ENCODE measurements around the gene SNAP47. TPM values are rescaled to one million over a fixed set of nuclear protein-coding genes. Genes with fewer than 3 reads are reported as not detected.

Gene SNAP47
- total RNA-seq, 1 donor from 2014 or later = 45.9 TPM

DNA sequence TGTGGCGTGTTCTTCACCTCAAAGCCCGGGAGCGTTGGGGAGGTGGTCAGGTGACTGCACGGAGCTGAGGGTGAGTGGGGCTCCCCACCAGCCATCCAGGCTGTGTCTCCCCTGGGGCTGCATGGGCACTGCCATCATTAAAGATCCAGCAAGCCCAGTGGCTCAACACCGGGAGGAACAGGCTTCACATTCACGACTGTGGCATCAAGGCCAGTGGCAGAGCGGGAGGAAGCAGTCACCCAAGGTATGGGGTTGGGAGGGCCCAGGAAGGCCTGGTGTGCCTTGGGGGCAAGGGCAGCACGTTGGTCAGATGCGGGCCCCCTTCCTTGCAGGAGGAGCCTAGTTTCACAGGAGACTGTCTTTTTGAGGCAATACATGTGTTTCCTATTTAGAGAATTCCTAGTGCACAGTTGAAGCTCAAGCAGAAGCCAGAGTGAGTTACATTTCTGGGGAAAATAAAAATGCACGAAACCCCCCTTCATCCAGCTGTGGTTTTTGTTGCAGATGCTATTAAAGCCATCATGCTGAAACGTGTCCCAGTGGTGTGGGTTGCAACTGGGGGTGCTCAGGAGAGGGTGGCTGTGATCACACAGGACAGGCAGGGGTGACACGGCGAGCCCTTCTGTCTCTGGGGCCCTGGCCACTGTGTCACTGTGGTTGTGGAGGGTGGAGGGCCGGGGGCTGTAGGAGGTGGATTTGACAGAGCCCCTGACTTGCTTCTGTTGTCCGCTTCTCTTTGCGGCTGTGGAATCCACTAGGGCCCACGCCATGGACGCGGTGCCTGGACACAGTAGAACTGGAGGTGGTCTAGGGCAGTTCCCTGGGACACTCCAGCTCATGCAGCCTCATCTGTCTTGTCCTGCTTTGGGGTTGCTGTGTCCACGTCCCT lies 34.1 kb downstream of the SNAP47 start:
- Histone ChIP-seq H3K36me3 (peaks cover 61% of the 10 kb centered on the region), H3K4me3 (no peak overlapping the region), H3K4me1 (peaks cover 11% of the 10 kb centered on the region), H3K27ac (replicated peaks) (no peak overlapping the region), H3K9me3 (replicated peaks) (no peaks in the 10 kb centered on the region), H3K27me3 (ENCODE audit: low read depth) (no peaks in the 10 kb centered on the region)
- intact Hi-C loops (cut with micrococcal nuclease) = no loop called here
- TF ChIP-seq, protein P1, sequence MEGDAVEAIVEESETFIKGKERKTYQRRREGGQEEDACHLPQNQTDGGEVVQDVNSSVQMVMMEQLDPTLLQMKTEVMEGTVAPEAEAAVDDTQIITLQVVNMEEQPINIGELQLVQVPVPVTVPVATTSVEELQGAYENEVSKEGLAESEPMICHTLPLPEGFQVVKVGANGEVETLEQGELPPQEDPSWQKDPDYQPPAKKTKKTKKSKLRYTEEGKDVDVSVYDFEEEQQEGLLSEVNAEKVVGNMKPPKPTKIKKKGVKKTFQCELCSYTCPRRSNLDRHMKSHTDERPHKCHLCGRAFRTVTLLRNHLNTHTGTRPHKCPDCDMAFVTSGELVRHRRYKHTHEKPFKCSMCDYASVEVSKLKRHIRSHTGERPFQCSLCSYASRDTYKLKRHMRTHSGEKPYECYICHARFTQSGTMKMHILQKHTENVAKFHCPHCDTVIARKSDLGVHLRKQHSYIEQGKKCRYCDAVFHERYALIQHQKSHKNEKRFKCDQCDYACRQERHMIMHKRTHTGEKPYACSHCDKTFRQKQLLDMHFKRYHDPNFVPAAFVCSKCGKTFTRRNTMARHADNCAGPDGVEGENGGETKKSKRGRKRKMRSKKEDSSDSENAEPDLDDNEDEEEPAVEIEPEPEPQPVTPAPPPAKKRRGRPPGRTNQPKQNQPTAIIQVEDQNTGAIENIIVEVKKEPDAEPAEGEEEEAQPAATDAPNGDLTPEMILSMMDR (IDR thresholded peaks at IDR 0.05; ENCODE audit: borderline replicate concordance) = no peak
- DNase-seq = no peak

DNA sequence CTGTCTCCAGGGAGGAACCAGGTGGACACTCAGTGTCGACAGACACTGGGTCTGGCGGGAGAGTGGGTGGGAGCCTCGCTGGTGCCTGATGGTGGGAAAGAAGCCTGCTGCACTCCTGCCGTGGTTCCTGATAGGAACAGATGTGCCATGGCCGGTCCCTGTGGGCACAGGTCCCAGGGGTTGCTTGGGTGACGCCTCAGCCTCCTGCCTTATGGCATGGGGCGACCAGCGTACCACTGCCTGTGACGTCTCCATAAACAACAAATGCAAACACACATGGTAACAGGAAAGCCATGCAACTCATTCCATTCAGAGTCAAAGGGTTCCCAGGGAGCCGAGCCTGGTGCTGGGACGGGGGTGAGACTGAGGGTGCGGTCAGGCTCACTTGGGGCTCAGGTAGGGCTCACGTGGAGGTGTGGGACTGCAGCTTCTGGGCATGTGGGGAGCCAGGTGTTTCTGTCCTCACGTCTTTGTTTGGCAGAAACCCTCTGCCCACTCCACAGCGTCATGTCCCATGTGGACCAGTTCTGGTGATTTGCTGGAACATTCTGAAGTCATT lies 34.8 kb downstream of the SNAP47 start:
- Histone ChIP-seq H3K9me3 (replicated peaks) (no peaks in the 10 kb centered on the region), H3K4me1 (peaks cover 11% of the 10 kb centered on the region), H3K4me3 (no peak overlapping the region), H3K27me3 (ENCODE audit: low read depth) (no peaks in the 10 kb centered on the region), H3K27ac (replicated peaks) (no peak overlapping the region), H3K36me3 (peaks cover 58% of the 10 kb centered on the region)
- TF ChIP-seq, protein P1 (IDR thresholded peaks at IDR 0.05; ENCODE audit: borderline replicate concordance) = no peak
- no peak for DNase-seq
- intact Hi-C loops (cut with micrococcal nuclease) = no loop called here

DNA sequence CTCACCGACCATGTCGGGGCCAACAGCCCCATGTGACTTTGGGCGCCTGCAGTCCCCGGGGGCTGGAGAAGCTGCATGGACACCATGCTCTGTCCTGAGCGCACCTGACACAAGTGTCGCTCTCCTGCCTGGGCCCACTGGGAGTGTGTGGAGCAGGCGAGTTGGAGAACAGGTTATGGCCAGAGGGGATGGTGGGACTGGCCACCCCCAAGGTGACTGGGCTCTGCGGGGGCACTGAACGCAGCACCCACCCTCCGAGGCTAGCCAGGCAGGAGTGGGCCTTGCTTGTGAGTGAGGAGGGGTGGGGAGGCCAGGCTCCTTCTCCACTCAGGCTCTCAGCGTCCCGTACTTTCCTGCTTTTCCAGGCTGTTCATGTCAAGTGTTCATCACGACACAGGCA lies 35.6 kb downstream of the SNAP47 start:
- Histone ChIP-seq H3K36me3 (peaks cover 60% of the 10 kb centered on the region), H3K4me1 (peaks cover 11% of the 10 kb centered on the region), H3K27ac (replicated peaks) (no peak overlapping the region), H3K4me3 (no peak overlapping the region), H3K27me3 (ENCODE audit: low read depth) (no peaks in the 10 kb centered on the region), H3K9me3 (replicated peaks) (no peaks in the 10 kb centered on the region)
- no peak for DNase-seq
- TF ChIP-seq, protein P1 (IDR thresholded peaks at IDR 0.05; ENCODE audit: borderline replicate concordance) = no peak
- intact Hi-C loops (cut with micrococcal nuclease) = no loop called here

DNA sequence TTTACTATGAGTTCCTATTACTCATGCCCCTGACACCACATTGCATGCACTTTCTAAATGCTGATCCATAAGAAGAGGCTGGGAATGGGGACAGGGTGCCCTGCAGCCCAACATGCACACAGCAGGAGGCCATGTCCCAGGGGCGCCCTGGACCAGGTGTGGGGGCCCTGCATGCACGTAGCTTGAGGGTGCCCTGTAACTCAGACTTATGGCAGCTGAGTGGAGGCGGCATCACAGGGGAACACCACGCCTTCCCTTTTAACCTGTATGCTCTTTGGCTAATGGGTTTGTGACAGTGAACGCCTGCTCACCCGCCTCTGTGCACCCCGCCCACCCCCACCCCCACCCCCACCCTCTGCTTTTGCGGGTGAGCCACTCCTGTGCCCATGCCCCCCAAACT lies 36.1 kb downstream of the SNAP47 start:
- DNase-seq = no peak
- no peak overlapping the region for H3K27ac ChIP-seq (replicated peaks)
- peaks cover 11% of the 10 kb centered on the region for H3K4me1 ChIP-seq
- intact Hi-C loops (cut with micrococcal nuclease) = no loop called here
- no peaks in the 10 kb centered on the region for H3K9me3 ChIP-seq (replicated peaks)
- TF ChIP-seq, protein P1 (IDR thresholded peaks at IDR 0.05; ENCODE audit: borderline replicate concordance) = no peak
- H3K27me3 ChIP-seq (ENCODE audit: low read depth) = no peaks in the 10 kb centered on the region
- H3K36me3 ChIP-seq = peaks cover 60% of the 10 kb centered on the region
- no peak overlapping the region for H3K4me3 ChIP-seq

DNA sequence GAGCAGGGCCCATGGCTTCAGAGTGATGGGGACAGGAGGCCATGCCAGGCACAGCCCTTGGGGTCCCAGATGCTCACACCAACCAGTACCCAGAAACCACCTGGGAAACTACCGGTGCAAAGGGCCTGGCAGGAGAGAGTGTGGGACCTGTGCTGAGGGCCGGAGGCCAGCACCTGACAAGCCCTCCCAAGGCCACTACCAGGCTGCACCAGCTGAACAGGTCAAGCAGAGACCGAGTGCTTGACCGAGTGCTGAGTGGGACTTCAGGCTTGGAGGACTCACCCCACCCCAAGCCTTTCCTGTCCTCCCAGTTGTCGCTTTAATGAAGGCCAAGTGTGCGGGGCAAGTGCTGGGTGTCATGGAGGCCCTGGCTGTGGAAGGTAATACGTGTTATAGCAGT lies 36.5 kb downstream of the SNAP47 start:
- H3K4me1 ChIP-seq = peaks cover 8% of the 10 kb centered on the region
- H3K4me3 ChIP-seq = no peak overlapping the region
- intact Hi-C loops (cut with micrococcal nuclease) = no loop called here
- no peaks in the 10 kb centered on the region for H3K9me3 ChIP-seq (replicated peaks)
- H3K27ac ChIP-seq (replicated peaks) = no peak overlapping the region
- DNase-seq = no peak
- peaks cover 61% of the 10 kb centered on the region for H3K36me3 ChIP-seq
- H3K27me3 ChIP-seq (ENCODE audit: low read depth) = no peaks in the 10 kb centered on the region
- TF ChIP-seq, protein P1 (IDR thresholded peaks at IDR 0.05; ENCODE audit: borderline replicate concordance) = no peak

Measured in left ventricle myocardium inferior (tissue), 1 donor.